HAP-1 (cell line): ENCODE results near the gene URI1.

Experiments
- DNase-seq, 2 experiments: peaks; one replicate each; pipeline ENCODE4 v3.0.0-alpha.2; 2016 to 2020; ENCODE audit warnings: low spot score in 2 of 2
- H3K27me3 ChIP-seq: fragments of 250-450 bp; sonication (Bioruptor Pico); 2 replicates; pipeline ENCODE4 v1.5.1; 2020; ENCODE audit warnings: low read depth, mild to moderate bottlenecking, moderate library complexity
- H3K36me3 ChIP-seq: fragments of 250-450 bp; sonication (Bioruptor Pico); replicated peaks from 2 replicates; pipeline ENCODE4 v1.5.1; 2020; ENCODE audit warnings: mild to moderate bottlenecking
- H3K4me1 ChIP-seq: fragments of 250-450 bp; sonication (Bioruptor Pico); 2 replicates; pipeline ENCODE4 v1.5.1; 2020; ENCODE audit warnings: mild to moderate bottlenecking
- H3K4me3 ChIP-seq: fragments of 250-450 bp; sonication (Bioruptor Pico); 2 replicates; pipeline ENCODE4 v1.5.1; 2020; ENCODE audit warnings: mild to moderate bottlenecking, moderate library complexity
- H3K9me3 ChIP-seq: fragments of 250-450 bp; sonication (Bioruptor Pico); 2 replicates; pipeline ENCODE4 v1.5.1; 2020; ENCODE audit warnings: mild to moderate bottlenecking, moderate library complexity
- in situ Hi-C: fragments of 300-500 bp; cut with MboI; formaldehyde crosslinking; loops from 3 replicates; pipeline ENCODE4 v1.14.3; 2020; ENCODE audit warnings: low sequenced_read_pairs, inconsistent platforms, mixed read lengths

URI1 gene

GRCh38 chr19:30001791-30002190 is 59.8 kb downstream of the URI1 start:
- in situ Hi-C loops: no loop called here
- H3K36me3 ChIP-seq: 0 out of 2 replicates have a peak, but pooled peaks cover 3% of the 10 kb centered on the region
- DNase-seq: peak; percentile 74 to 92
- peaks cover 39% of the 10 kb centered on the region for H3K4me1 ChIP-seq
- no peaks in the 10 kb centered on the region for H3K9me3 ChIP-seq
- no peaks in the 10 kb centered on the region for H3K27me3 ChIP-seq
- no peak overlapping the region for H3K4me3 ChIP-seq

GRCh38 chr19:30003866-30004265 is 61.8 kb downstream of the URI1 start:
- in situ Hi-C loops: no loop called here
- no peak overlapping the region for H3K4me3 ChIP-seq
- peaks cover under 1% of the 10 kb centered on the region; the same call in 1 of the 2 replicates for H3K36me3 ChIP-seq
- peaks cover 39% of the 10 kb centered on the region for H3K4me1 ChIP-seq
- H3K9me3 ChIP-seq: no peaks in the 10 kb centered on the region
- H3K27me3 ChIP-seq: no peaks in the 10 kb centered on the region
- peak; percentile 54 to 58 for DNase-seq

GRCh38 chr19:30004403-30004802 is 62.4 kb downstream of the URI1 start:
- peaks cover 6% of the 10 kb centered on the region for H3K36me3 ChIP-seq
- peak in 1 of 2 experiments; percentile 28 for DNase-seq
- in situ Hi-C loops: no loop called here

GRCh38 chr19:30006207-30006606 is 64.2 kb downstream of the URI1 start:
- Histone ChIP-seq H3K9me3 (no peaks in the 10 kb centered on the region), H3K4me3 (no peak overlapping the region), H3K4me1 (peaks cover 41% of the 10 kb centered on the region), H3K36me3 (peaks cover 15% of the 10 kb centered on the region), H3K27me3 (no peaks in the 10 kb centered on the region)
- in situ Hi-C loops: no loop called here
- DNase-seq: no peak

More at GRCh38 chr19:30004403-30004802, 62.4 kb downstream of the URI1 start:
- Histone ChIP-seq H3K4me1 (peaks cover 39% of the 10 kb centered on the region), H3K9me3 (no peaks in the 10 kb centered on the region), H3K4me3 (no peak overlapping the region), H3K27me3 (no peaks in the 10 kb centered on the region)

- peaks cover 26% of the 10 kb centered on the region for H3K4me1 ChIP-seq
- no peak for DNase-seq
- in situ Hi-C loops: no loop called here
- H3K27me3 ChIP-seq: no peaks in the 10 kb centered on the region
- H3K9me3 ChIP-seq: no peaks in the 10 kb centered on the region
- no peak overlapping the region for H3K4me3 ChIP-seq
- H3K36me3 ChIP-seq: peaks cover 20% of the 10 kb centered on the region
Measured at GRCh38 chr19:30008169-30008568, 66.1 kb downstream of the URI1 start.

- Histone ChIP-seq H3K9me3 (no peaks in the 10 kb centered on the region), H3K4me1 (peaks cover 28% of the 10 kb centered on the region)
- in situ Hi-C loops: no loop called here
Measured at GRCh38 chr19:30009013-30009412, 67.0 kb downstream of the URI1 start.

GRCh38 chr19:30011051-30011578 is 69.1 kb downstream of the URI1 start:
- in situ Hi-C loops: no loop called here
- Histone ChIP-seq H3K9me3 (no peaks in the 10 kb centered on the region), H3K4me1 (peaks cover 38% of the 10 kb centered on the region), H3K27me3 (no peaks in the 10 kb centered on the region), H3K4me3 (no peak overlapping the region), H3K36me3 (peaks cover 33% of the 10 kb centered on the region)
- no peak for DNase-seq

More at GRCh38 chr19:30009013-30009412, 67.0 kb downstream of the URI1 start:
- H3K36me3 ChIP-seq: peaks cover 24% of the 10 kb centered on the region
- DNase-seq: no peak
- H3K4me3 ChIP-seq: no peak overlapping the region
- no peaks in the 10 kb centered on the region for H3K27me3 ChIP-seq

- peaks cover 27% of the 10 kb centered on the region for H3K36me3 ChIP-seq
- H3K4me3 ChIP-seq: no peak overlapping the region
- H3K9me3 ChIP-seq: no peaks in the 10 kb centered on the region
- H3K27me3 ChIP-seq: no peaks in the 10 kb centered on the region
- H3K4me1 ChIP-seq: peaks cover 36% of the 10 kb centered on the region
- no peak for DNase-seq
- in situ Hi-C loops: no loop called here
Measured at GRCh38 chr19:30014770-30015169, 72.7 kb downstream of the URI1 start.

- Histone ChIP-seq H3K4me3 (no peak overlapping the region), H3K36me3 (peaks cover 21% of the 10 kb centered on the region), H3K9me3 (no peaks in the 10 kb centered on the region), H3K27me3 (no peaks in the 10 kb centered on the region), H3K4me1 (peaks cover 32% of the 10 kb centered on the region)
- no peak for DNase-seq
- in situ Hi-C loops: no loop called here
Measured at GRCh38 chr19:30017172-30017571, 75.1 kb downstream of the URI1 start.

GRCh38 chr19:30020189-30020588 is 78.2 kb downstream of the URI1 start:
- Histone ChIP-seq H3K4me3 (no peak overlapping the region), H3K27me3 (no peaks in the 10 kb centered on the region), H3K9me3 (no peaks in the 10 kb centered on the region), H3K36me3 (peaks cover 8% of the 10 kb centered on the region), H3K4me1 (peaks cover 8% of the 10 kb centered on the region)
- DNase-seq: no peak
- in situ Hi-C loops: no loop called here

- in situ Hi-C loops: no loop called here
Measured at GRCh38 chr19:30022659-30023058, 80.6 kb downstream of the URI1 start.

GRCh38 chr19:30023330-30023729 is 81.3 kb downstream of the URI1 start:
- Histone ChIP-seq H3K36me3 (no peaks in the 10 kb centered on the region), H3K4me3 (no peak overlapping the region), H3K9me3 (no peaks in the 10 kb centered on the region), H3K27me3 (no peaks in the 10 kb centered on the region), H3K4me1 (peaks cover 8% of the 10 kb centered on the region)
- in situ Hi-C loops: no loop called here
- DNase-seq: no peak

More at GRCh38 chr19:30022659-30023058, 80.6 kb downstream of the URI1 start:
- Histone ChIP-seq H3K4me3 (no peak overlapping the region), H3K27me3 (no peaks in the 10 kb centered on the region), H3K9me3 (no peaks in the 10 kb centered on the region), H3K4me1 (peaks cover 3% of the 10 kb centered on the region), H3K36me3 (no peaks in the 10 kb centered on the region)
- DNase-seq: no peak

GRCh38 chr19:30024091-30024490 is 82.1 kb downstream of the URI1 start:
- peaks cover 16% of the 10 kb centered on the region for H3K4me1 ChIP-seq
- no peaks in the 10 kb centered on the region for H3K36me3 ChIP-seq

GRCh38 chr19:30026933-30027332 is 84.9 kb downstream of the URI1 start:
- H3K27me3 ChIP-seq: no peaks in the 10 kb centered on the region
- H3K9me3 ChIP-seq: no peaks in the 10 kb centered on the region
- in situ Hi-C loops: no loop called here
- no peak overlapping the region for H3K4me3 ChIP-seq
- no peaks in the 10 kb centered on the region for H3K36me3 ChIP-seq
- DNase-seq: no peak
- H3K4me1 ChIP-seq: peaks cover 36% of the 10 kb centered on the region

More at GRCh38 chr19:30024091-30024490, 82.1 kb downstream of the URI1 start:
- Histone ChIP-seq H3K9me3 (no peaks in the 10 kb centered on the region), H3K4me3 (no peak overlapping the region), H3K27me3 (no peaks in the 10 kb centered on the region)
- in situ Hi-C loops: no loop called here
- no peak for DNase-seq
